NCI-H748 (cell line): ENCODE measurements around the gene TNRC6A.
"Not testable (repeated sequence)": the region's sequence is repeated elsewhere in the genome, so short reads cannot be mapped to it uniquely, and the experiment has no call there.

Experiments
- DNase-seq: peaks from one replicate; lab custom pipeline; 2025; ENCODE audit not compliant: unreplicated experiment; lab: John Stamatoyannopoulos, UW

TNRC6A gene

GRCh38 chr16:24810951-24811843 lies 81.7 kb downstream of the TNRC6A start:
- DNase-seq, result no peak

GRCh38 chr16:24812813-24813212 lies 83.4 kb downstream of the TNRC6A start:
- not testable (repeated sequence) for DNase-seq

GRCh38 chr16:24815021-24815420 lies 85.6 kb downstream of the TNRC6A start:
- no peak for DNase-seq

- no peak for DNase-seq
Measured at GRCh38 chr16:24816688-24817087, 87.2 kb downstream of the TNRC6A start.

GRCh38 chr16:24819462-24820040 lies 90.1 kb downstream of the TNRC6A start:
- DNase-seq, result no peak

GRCh38 chr16:24820522-24820921 lies 91.1 kb downstream of the TNRC6A start:
- no peak for DNase-seq

- no peak for DNase-seq
Measured at GRCh38 chr16:24821129-24821528, 91.7 kb downstream of the TNRC6A start.

- DNase-seq, result no peak
Measured at GRCh38 chr16:24822542-24822941, 93.1 kb downstream of the TNRC6A start.

GRCh38 chr16:24822974-24823373 lies 93.5 kb downstream of the TNRC6A start:
- DNase-seq, result no peak

GRCh38 chr16:24825696-24826095 lies 96.2 kb downstream of the TNRC6A start:
- peak; percentile 19 for DNase-seq

- no peak for DNase-seq
Measured at GRCh38 chr16:24826096-24826690, 96.7 kb downstream of the TNRC6A start.

GRCh38 chr16:24826817-24827566 lies 97.5 kb downstream of the TNRC6A start:
- DNase-seq, result no peak

GRCh38 chr16:24829153-24829552 lies 99.7 kb downstream of the TNRC6A start:
- DNase-seq, result no peak

GRCh38 chr16:24833352-24833751 lies 103.9 kb downstream of the TNRC6A start:
- no peak for DNase-seq

GRCh38 chr16:24834459-24835335 lies 105.2 kb downstream of the TNRC6A start:
- DNase-seq, result peak; percentile 3

- DNase-seq, result no peak
Measured at GRCh38 chr16:24836836-24837235, 107.4 kb downstream of the TNRC6A start.

- no peak for DNase-seq
Measured at GRCh38 chr16:24837969-24838368, 108.5 kb downstream of the TNRC6A start.

- no peak for DNase-seq
Measured at GRCh38 chr16:24838554-24839266, 109.3 kb downstream of the TNRC6A start.

- DNase-seq, result no peak
Measured at GRCh38 chr16:24839347-24839972, 110.0 kb downstream of the TNRC6A start.
